B cell (primary cell): ENCODE data around the gene TPP1. TPM values are rescaled to one million over a fixed set of nuclear protein-coding genes. Genes with fewer than 3 reads are reported as not detected.

Experiments
- ATAC-seq: fragments of 200-7000 bp; cut with Tn5 transposase; one replicate; pipeline ENCODE4 v1.10.0; 2021; ENCODE audit warnings: low read depth, mild to moderate bottlenecking, moderate number of reproducible peaks, moderate library complexity
- CTCF ChIA-PET: fragments of 350-600 bp; sonication (Branson Sonifier 250); formaldehyde crosslinking; loops from one replicate; lab custom pipeline; 2021; ENCODE audit warnings: antibody characterized with exemption, inconsistent platforms; lab: Charles Lee
- POLR2A ChIA-PET: fragments of 350-600 bp; sonication (Branson Sonifier 250); formaldehyde crosslinking; loops from one replicate; lab custom pipeline; 2021; ENCODE audit warnings: antibody characterized with exemption; lab: Charles Lee
- DNase-seq: peaks from one replicate; pipeline ENCODE4 v3.0.0; 2013
- H2AFZ ChIP-seq: 2 replicates; pipeline ENCODE4 v1.6.1; 2012; ENCODE audit warnings: mild to moderate bottlenecking, low read depth, low read length; ENCODE audit not compliant: insufficient read depth, poor library complexity, severe bottlenecking
- H3K27ac ChIP-seq, 2 donors: 1 replicate in 1 of 2; 2 replicates in 1 of 2; pipeline ENCODE4 v1.5.1; 2012 to 2013; ENCODE audit warnings: low read length in 2 of 2, mild to moderate bottlenecking in 2 of 2, moderate library complexity in 1 of 2
- H3K27me3 ChIP-seq, 4 experiments: fragments of 200-600 bp in 1 of 4; sonication (generic) in 1 of 4; replicated peaks in 1 of 4; 1 replicate in 2 of 4; 2 replicates in 2 of 4; pipeline versions ENCODE4 v1.6.1 to v1.7.0; 2013 to 2016; ENCODE audit warnings: low read length in 3 of 4, mild to moderate bottlenecking in 2 of 4, mixed read lengths in 1 of 4, moderate library complexity in 1 of 4; ENCODE audit not compliant: insufficient read depth in 4 of 4, control insufficient read depth in 3 of 4; ENCODE audit errors: control extremely low read depth in 1 of 4
- H3K36me3 ChIP-seq, 2 experiments: replicated peaks in 1 of 2; 1 replicate in 1 of 2; 2 replicates in 1 of 2; pipeline versions ENCODE4 v1.6.1 to v1.7.1; 2013; ENCODE audit warnings: low read length in 1 of 2; ENCODE audit not compliant: insufficient read depth in 2 of 2, control insufficient read depth in 1 of 2; ENCODE audit errors: control extremely low read depth in 1 of 2, extremely low read depth in 1 of 2
- H3K4me1 ChIP-seq, 2 donors: fragments of 200-600 bp in 1 of 2; sonication (generic) in 1 of 2; 1 replicate in 1 of 2; 2 replicates in 1 of 2; pipeline versions ENCODE4 v1.5.1 to v1.6.1; 2013 to 2017; ENCODE audit warnings: low read length in 2 of 2; ENCODE audit not compliant: control insufficient read depth in 2 of 2, insufficient read depth in 2 of 2
- H3K4me2 ChIP-seq: replicated peaks from 2 replicates; pipeline ENCODE3; 2012; ENCODE audit warnings: mild to moderate bottlenecking, low read depth, low read length; ENCODE audit not compliant: poor library complexity, severe bottlenecking
- H3K4me3 ChIP-seq, 5 experiments: fragments of 200-600 bp in 1 of 5; sonication (generic) in 1 of 5; 1 replicate in 3 of 5; 2 replicates in 2 of 5; pipeline versions ENCODE4 v1.5.1 to v1.7.0; 2011 to 2016; ENCODE audit warnings: low read length in 4 of 5, mild to moderate bottlenecking in 4 of 5, low read depth in 2 of 5, control low read depth in 1 of 5, moderate library complexity in 1 of 5; ENCODE audit not compliant: insufficient read depth in 1 of 5; ENCODE audit errors: control extremely low read depth in 1 of 5, extremely low read depth in 1 of 5
- H3K79me2 ChIP-seq: fragments of 200-600 bp; sonication (generic); one replicate; pipeline ENCODE4 v1.6.0; 2016; ENCODE audit warnings: low read length; ENCODE audit not compliant: control insufficient read depth, insufficient read depth
- H3K9ac ChIP-seq: fragments of 200-600 bp; sonication (generic); 2 replicates; pipeline ENCODE4 v1.6.1; 2017; ENCODE audit warnings: mild to moderate bottlenecking, low read length, moderate library complexity
- H3K9me3 ChIP-seq, 3 donors: one replicate each; pipeline versions ENCODE4 v1.6.1 to v1.7.1; 2013; ENCODE audit warnings: low read length in 2 of 3; ENCODE audit not compliant: control insufficient read depth in 2 of 3, insufficient read depth in 1 of 3; ENCODE audit errors: control extremely low read depth in 1 of 3
- H4K20me1 ChIP-seq: 2 replicates; pipeline ENCODE4 v1.6.0; 2012; ENCODE audit warnings: mild to moderate bottlenecking, low read length; ENCODE audit not compliant: insufficient read depth, control insufficient read depth, poor library complexity, severe bottlenecking
- H3K27ac Mint-ChIP-seq: one replicate; pipeline ENCODE4 v1.8.0; 2021; ENCODE audit warnings: mixed read lengths
- H3K27me3 Mint-ChIP-seq: one replicate; pipeline ENCODE4 v1.8.0; 2021; ENCODE audit warnings: mixed read lengths
- H3K4me1 Mint-ChIP-seq: one replicate; pipeline ENCODE4 v1.8.0; 2021; ENCODE audit warnings: mixed read lengths
- H3K4me3 Mint-ChIP-seq: one replicate; pipeline ENCODE4 v1.8.0; 2021; ENCODE audit warnings: mixed read lengths
- H3K9me3 Mint-ChIP-seq: one replicate; pipeline ENCODE4 v1.8.0; 2022; ENCODE audit warnings: mixed read lengths; ENCODE audit not compliant: insufficient read depth
- CTCF ChIP-seq: fragments of 200-600 bp; IDR thresholded peaks from one replicate; pipeline ENCODE4 v1.8.0; 2022; ENCODE audit warnings: antibody characterized with exemption, mild to moderate bottlenecking
- EZH2 ChIP-seq: IDR thresholded peaks from 2 replicates; pipeline ENCODE4 v1.6.1; 2012; ENCODE audit warnings: borderline replicate concordance, low read depth, mild to moderate bottlenecking, moderate library complexity, low read length; ENCODE audit not compliant: insufficient read depth, poor library complexity, severe bottlenecking
- WGBS: methylation state at CpG from one replicate; pipeline ENCODE4 v1.1.5; 2013; ENCODE audit warnings: missing lambda C conversion rate; ENCODE audit not compliant: insufficient coverage; 5-methylcytosine and 5-hydroxymethylcytosine counted together
- intact Hi-C: fragments of 100-400 bp; cut with micrococcal nuclease; formaldehyde crosslinking; loops from one replicate; pipeline ENCODE4 v1.10.0; 2022
- polyA plus RNA-seq: library from polyadenylated mRNA; depleted of rRNA; stranded (reverse); fragments of >200 nt; gene quantifications from 2 replicates; pipeline ENCODE4 v1.2.3, GENCODE V29; 2012
- total RNA-seq, 2 donors: library from RNA; stranded (reverse); fragments of 120-200 nt in 1 of 2; gene quantifications; 1 replicate in 1 of 2; 2 replicates in 1 of 2; pipeline versions ENCODE4 v1.2.3 to v1.2.4, GENCODE V29; 2013 to 2022

The TPP1 gene
- total and polyA plus RNA-seq, 2 donors (not counting 1 experiment from before 2014, with no cell fraction given) = 133 to 191 TPM

- POLR2A ChIA-PET = no interaction called here
- Histone ChIP-seq H3K4me1 (peaks cover 12 to 15% of the 10 kb centered on the region in 2 donors), H3K27ac (no peak overlapping the region), H4K20me1 (no peaks in the 10 kb centered on the region), H3K36me3 (no peaks in the 10 kb centered on the region), H3K9me3 (no peaks in the 10 kb centered on the region), H2AFZ (no peak overlapping the region), H3K9ac (no peak overlapping the region), H3K4me2 (no peak overlapping the region), H3K79me2 (no peaks in the 10 kb centered on the region), H3K27me3 (no peaks in the 10 kb centered on the region), H3K4me3 (no peak overlapping the region)
- Mint-ChIP-seq H3K4me1 (peaks cover 22% of the 10 kb centered on the region), H3K27ac (no peak overlapping the region), H3K27me3 (no peaks in the 10 kb centered on the region), H3K4me3 (no peak overlapping the region), H3K9me3 (no peaks in the 10 kb centered on the region)
- WGBS = 91% methylated on average over 9 of the region's 12 CpGs
- intact Hi-C loops = no loop called here
- DNase-seq (no peak), ATAC-seq (no peak)
- TF ChIP-seq CTCF (no peak), EZH2 (no peak)
- CTCF ChIA-PET = no interaction called here
These were observed 6.1 kb upstream of the TPP1 start for GRCh38 chr11:6625156-6625831.
